GM12873 (cell line): ENCODE results near the gene SLC26A11.

ENCODE experiments used
- TF ChIP-seq, protein P1 (sequence below): IDR thresholded peaks from 2 replicates; pipeline ENCODE4 v1.5.1; 2012; ENCODE audit warnings: low read depth, mild to moderate bottlenecking, moderate library complexity, low read length, control low read depth; ENCODE audit not compliant: insufficient read depth; ENCODE audit errors: missing control alignments

Gene SLC26A11

DNA sequence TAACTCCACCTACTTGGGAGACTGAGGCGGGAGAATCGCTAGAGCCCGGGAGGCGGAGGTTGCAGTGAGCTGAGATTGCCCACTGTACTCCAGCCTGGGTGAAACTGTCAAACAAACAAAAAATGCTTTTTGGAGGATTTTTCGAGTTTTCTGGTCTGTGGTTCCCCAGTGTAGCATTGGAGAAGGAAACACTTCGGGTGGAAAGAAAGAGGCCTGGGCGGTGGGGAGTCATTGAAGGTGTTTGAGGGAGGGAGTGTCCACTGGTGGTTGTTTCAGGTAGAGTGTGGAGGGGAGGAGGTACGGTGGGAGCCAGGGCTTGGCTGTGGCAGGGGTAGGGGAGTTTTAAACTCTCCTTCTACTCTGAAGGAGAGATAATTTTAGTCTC, 41.7 kb downstream of the SLC26A11 start:
- TF ChIP-seq, protein P1, sequence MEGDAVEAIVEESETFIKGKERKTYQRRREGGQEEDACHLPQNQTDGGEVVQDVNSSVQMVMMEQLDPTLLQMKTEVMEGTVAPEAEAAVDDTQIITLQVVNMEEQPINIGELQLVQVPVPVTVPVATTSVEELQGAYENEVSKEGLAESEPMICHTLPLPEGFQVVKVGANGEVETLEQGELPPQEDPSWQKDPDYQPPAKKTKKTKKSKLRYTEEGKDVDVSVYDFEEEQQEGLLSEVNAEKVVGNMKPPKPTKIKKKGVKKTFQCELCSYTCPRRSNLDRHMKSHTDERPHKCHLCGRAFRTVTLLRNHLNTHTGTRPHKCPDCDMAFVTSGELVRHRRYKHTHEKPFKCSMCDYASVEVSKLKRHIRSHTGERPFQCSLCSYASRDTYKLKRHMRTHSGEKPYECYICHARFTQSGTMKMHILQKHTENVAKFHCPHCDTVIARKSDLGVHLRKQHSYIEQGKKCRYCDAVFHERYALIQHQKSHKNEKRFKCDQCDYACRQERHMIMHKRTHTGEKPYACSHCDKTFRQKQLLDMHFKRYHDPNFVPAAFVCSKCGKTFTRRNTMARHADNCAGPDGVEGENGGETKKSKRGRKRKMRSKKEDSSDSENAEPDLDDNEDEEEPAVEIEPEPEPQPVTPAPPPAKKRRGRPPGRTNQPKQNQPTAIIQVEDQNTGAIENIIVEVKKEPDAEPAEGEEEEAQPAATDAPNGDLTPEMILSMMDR = no peak

DNA sequence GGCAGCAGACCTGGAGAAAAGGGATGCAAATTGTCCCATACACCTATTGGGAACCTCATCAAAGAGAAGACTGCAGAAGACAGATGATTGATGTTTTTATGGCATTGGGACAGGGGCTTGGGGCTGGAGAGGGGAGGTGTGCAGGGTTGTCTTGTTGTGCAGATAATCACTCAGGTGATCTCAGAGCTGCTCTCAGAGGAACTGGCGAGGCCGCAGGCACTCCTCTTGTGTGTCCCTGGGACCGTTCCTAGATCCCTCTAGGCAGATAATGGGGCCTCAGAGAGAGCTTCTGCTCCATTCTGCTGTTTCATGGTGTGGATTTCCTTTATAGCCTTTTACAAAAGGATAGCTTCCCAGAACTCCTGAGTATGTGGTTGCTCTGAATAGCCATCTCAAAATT, 42.1 kb downstream of the SLC26A11 start:
- TF ChIP-seq, protein P1 = no peak

DNA sequence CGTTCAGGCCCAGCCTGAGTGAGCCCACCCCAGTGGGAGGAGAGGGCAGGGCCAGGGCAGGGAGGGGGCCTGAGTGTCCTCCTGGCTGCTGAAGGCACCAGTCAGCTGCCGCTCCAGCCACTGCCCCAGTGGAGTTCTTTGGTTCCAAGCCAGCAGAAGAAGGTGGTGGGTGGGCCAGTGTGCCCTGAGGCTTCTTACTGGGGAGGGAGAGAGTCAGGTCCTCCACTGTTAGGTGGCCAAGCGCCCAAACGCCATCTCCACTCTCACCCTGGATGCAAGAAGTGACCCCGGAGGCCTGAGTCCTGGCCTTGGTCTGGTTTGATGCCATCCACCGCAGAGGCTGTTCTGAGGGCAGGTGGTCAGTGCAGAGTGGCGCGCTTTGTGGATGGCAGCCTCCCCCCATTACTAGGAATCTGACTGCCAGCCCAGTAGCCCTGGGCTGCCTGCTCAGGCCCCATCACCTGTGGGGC, 42.6 kb downstream of the SLC26A11 start:
- TF ChIP-seq, protein P1 = no peak

DNA sequence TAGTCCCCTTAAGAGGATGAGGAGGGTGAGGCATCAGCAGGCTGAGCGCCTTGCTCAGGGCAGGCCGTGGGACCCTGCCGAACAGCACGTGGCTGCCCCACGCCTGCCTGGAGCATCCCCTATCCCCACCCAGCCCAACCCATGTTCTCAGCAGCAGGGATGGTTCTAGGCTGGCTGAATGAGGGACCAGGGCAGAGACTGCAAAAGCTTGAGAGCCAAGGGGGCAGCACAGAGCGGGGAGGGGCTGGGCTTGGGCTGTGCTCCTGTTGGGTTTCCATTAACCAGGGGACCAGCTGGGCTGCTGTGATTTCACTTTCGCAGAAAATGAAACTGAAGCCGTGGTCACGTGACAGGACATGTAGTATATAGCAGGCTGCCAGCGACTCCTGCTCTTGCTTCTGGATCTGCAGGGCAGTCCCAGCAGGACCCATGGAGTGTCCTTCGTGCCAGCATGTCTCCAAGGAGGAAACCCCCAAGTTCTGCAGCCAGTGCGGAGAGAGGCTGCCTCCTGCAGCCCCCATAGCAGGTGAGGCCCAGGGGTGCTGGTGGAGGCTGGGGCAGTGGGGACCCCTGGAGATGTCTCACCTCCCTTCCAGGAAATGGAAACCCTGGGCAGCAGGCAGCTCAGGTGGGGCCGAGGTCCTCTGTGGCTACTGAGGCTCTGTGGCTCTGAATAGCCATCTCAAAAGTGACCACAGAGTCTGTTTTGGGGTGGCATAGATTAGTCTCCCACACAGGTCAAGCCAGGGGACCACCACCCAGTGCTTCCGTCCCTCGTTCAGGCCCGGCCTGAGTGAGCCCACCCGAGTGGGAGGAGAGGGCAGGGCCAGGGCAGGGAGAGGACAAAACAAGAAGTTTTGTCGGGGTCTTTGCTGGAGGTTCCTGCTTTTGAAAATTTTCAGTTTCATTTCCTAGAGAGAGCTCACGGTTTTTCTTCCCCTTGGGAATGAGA, 43.3 kb downstream of the SLC26A11 start:
- TF ChIP-seq, protein P1 = peak; percentile 26

DNA sequence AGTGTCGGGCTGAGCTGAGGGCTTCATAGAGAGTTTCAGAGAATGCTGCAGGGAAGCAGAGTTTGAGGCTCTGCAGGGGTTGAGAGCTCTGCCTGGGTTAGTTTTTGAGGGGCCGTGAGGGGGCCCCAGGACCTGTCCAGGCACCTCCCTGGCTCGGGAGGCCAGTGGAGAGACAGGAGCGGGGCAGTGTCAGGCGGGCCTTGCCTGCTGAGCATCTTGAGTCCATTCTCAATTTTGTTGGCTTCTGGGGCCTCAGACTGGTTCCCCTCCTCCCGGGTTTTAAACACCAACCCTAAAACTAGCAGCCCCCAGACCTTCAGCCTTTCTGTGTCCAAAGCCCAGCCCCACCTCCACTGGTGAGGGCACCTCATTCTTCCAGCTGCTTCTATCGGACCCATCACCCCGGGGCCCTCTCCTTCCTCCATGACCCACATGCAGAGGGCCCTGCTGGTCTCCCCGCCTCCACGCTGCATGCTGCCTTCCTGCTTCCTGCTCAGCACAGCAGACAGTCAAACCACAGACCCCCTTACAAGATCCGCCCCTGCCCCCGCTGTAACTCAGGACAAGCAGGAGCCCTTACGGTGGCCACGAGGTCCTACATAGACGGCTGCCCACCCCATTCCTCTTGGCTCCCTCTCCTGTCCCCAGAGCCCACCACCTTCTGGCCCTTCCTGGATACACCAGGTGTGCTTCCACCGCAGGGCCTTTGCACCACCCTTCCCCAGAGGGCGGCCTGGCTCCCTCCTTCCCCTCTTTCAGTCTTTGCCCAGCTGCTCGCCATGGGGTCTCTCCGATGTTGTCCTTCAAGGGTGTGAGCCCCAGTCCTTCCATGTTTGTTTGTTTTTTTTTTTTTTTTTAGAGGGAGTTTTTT, 44.2 kb downstream of the SLC26A11 start:
- TF ChIP-seq, protein P1 = no peak

DNA sequence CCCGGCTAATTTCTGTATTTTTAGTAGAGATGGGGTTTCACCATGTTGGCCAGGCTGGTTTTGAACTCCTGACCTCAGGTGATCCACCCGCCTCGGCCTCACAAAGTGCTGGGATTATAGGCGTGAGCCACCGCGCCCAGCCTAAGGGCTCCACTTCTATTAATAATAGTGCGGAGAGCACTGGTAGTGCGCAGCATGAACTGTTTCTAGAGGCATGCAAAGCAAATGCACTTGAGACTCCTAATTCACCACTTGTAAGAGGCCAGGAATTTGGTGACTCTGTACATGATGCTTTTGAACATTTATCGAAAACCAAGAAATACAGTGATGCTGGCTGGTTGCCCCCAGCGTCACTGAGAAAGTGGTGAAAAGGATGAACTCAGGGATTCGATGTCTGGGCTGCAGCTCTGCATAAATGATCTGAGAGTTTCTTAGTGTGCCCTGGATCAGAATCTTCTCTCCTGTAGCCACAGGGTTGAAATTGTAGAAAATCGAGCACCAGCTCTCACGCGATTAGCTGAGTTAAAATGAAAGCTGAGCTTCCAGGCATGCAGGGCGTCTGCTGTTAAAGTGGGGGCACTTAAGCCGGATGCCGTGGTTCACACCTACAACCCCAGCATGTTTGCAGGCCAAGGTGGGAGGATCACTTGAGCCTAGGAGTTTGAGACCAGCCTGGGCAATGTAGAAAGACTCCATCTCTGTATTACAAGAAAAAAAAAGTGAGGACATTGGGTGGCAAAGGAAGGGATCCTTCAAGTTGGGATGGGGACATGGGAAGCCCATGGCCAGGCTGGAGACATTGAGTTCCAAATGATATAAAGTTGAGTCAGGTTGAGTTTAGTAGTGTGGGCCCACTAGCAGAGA, 45.2 kb downstream of the SLC26A11 start:
- TF ChIP-seq, protein P1 = no peak
